ENCODE results near the gene MYO1B.
A peak's percentile ranks its signal among the peaks of the same experiment; 100 is the strongest.

The MYO1B gene

GRCh38 chr2:191245046-191245868, at the start of gene MYO1B:
TSS of gene MYO1B (plus strand) at chr2:191245404. CDS start at chr2:191276896, 31,492 bp downstream.
- peak; percentile 29 to 52 for DNase-seq (ENCODE audit: low read depth in 2 of 2)

DNA sequence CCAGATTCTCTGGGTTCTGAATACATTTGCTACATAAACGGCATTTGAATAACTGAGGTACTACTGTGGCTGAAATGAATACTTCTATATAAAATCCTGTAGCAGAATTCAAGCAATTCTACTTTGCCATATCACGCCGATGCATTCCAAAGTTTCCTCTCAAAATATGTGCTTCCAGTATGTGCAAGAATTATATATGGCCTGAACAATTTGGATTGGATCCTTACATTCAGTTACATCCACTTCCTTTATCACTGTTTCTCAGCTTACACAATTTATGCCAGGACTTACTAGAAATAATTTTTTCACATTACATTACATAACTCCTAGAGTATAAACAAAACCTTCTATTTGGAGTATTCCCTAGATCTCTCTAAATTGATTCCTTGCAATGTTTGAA, 48.1 kb upstream of the MYO1B start:
- DNase-seq (ENCODE audit: low read depth in 2 of 2), result no peak

DNA sequence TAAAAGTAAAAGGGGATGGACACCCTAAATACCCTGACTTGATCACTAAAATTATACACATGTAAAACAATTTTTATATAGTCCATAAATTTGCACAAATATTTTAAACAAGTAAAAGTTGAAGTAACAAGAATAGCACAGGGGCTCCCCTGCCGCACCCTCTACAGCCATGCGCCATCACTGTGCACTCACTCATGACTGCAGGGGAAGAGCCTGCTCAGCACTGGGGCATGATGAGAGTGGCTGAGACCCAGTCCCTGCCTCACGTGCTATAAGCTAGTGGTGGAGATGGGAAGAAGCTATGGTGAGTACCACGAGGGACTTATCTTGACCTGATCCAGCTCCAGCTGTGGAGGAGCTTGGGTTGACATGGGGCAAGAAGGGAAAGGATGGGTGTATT, 46.9 kb upstream of the MYO1B start:
- DNase-seq (ENCODE audit: low read depth in 2 of 2), result no peak

- DNase-seq (ENCODE audit: low read depth in 2 of 2), result no peak
Observed at GRCh38 chr2:191199929-191200512, 45.2 kb upstream of the MYO1B start.

DNA sequence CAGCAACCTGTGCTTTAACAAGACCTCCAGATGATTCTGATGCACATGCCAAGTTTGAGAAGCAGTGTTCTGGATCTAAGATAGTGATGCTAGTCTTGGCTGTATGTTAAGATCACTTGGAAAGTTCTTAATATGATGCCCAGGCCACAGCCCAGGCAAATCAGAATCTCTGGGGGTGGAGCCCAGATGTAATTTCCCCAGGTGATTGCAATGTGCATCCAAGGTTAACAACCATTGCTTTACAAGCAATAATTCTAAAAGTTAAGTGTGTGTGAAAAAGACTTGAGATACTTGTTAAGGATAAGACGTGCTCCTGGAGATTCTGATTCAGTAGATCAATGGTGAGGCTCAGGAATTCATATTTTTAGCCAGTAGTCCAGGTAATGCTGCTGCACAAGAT, 44.3 kb upstream of the MYO1B start:
- DNase-seq (ENCODE audit: low read depth in 2 of 2), result no peak

DNA sequence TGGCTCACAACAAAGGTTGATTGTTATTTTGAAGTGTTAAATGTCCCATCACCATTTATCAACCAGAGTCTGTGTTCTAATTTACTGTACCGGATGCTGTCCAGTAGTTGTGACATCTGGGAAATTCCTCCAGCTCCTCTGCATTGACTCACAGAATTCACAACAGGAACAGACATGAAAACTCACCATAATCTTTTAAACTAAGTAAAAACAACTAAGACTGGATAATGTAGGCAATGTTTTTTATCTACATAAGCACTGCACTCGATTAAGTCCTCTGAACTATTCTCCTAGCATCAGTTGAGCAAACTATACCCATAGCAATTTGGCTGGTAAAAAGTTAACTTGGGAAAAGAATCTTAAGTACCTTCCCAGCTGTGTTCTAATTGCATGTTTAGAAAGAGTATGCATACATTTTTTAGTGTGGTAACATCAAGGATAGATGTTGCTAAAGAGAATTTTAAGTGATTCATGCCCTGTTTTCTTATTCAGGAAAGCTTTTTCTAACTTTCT, 42.9 kb upstream of the MYO1B start:
- no peak for DNase-seq (ENCODE audit: low read depth in 2 of 2)

DNA sequence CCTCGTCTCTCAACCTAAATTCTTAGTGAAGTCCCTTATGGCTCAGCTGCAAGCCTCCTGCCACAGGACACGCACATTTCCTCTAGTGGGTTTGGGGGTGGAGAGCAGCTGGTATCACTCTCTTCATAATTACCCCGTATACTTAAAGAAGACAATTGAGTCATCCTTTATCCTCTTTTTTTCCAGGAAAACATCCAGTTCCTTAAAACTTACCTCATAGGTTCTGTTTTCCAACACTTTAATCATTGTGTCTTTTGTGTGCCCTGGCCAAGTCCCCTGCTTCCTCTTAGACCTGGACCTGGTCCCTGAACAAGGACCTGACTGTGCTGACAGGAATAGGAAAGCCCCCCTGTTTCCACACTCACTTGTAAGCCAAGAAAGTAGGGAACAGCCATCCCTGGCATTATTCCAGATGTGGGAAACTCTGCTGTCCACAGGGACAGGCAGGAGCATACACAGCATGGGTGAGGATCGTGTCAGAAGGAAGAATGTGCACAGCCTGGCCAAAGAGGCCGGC, 42.3 kb upstream of the MYO1B start:
- no peak for DNase-seq (ENCODE audit: low read depth in 2 of 2)

- no peak for DNase-seq (ENCODE audit: low read depth in 2 of 2)
Observed at GRCh38 chr2:191204433-191204832, 40.8 kb upstream of the MYO1B start.

DNA sequence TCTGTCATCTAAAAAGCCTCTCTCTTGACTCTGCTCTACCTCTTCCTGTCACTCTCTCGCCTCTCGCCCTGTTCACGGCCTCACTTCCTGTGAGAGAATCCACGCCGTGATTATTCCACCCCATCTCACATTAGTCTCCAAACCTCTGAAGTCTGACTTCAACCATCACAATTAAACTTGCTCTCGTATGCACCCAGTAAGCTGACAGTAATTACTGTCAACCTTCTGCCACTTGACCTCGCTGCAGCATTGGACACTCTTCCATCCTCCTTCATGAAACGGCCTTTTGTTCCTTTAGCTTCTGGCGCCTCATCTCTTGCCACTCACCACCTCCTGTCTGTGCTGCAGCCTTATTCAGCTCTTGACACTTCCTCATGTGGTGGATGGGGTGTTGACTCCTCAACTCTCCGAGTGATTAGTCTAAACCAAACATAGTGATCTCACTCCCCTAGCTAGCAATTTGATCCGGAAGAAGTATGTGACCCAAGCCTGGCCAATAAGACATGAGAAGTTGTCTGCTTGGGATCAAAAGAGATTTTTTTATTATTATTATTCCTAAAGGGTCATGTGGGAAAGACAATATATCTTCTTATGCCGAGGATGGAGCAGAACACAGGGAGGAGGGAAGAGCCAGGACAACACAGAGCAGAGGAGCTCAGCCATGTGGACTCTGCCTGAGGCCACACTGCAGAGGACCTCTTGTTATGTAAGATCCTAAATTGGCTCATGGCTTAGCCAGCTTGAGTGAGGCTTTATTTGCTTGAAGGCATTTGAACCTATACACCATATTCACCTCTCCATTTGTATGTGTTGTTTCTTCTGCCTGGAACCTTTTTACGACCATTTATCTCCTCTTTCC, 38.4 kb upstream of the MYO1B start:
- DNase-seq (ENCODE audit: low read depth in 2 of 2), result no peak

DNA sequence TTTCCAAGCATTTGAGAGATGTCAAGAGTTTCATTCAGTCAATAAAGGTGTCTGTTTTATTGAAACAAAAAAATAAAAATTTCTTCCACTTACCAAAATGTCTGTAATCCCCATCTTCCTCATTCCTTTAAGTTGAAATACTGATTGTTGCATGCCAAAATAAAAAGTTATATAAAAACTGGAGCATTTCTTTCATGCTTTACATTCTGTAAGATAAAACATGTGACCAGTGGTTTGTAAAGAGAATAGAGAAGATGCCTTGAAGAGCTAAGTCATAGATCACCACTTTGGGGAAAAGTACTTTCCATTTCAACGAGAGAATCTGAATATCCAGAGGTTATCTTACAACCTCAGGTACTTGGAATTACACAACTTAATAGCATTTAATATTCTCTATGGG, 35.9 kb upstream of the MYO1B start:
- no peak for DNase-seq (ENCODE audit: low read depth in 2 of 2)

- no peak for DNase-seq (ENCODE audit: low read depth in 2 of 2)
Observed at GRCh38 chr2:191212119-191212518, 33.1 kb upstream of the MYO1B start.

DNA sequence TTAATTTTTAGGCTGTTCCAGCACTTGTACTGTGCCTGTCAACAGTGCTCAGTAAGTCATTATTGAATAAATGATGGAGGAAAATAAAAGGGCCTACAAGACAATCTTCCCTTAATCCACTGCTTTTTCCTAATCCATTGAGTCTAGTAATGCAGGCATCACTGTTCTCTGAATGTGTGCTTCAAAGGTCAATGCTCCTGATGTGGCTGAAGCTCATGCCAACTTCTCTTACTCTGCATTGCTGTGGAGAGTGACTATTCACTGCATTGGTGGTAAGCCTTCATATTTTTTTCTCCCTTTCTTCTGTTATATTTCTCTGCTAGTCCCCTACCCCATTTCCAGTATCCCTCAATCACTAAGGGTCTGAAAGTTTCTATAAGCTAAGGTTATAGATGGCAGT, 31.9 kb upstream of the MYO1B start:
- no peak for DNase-seq (ENCODE audit: low read depth in 2 of 2)

DNA sequence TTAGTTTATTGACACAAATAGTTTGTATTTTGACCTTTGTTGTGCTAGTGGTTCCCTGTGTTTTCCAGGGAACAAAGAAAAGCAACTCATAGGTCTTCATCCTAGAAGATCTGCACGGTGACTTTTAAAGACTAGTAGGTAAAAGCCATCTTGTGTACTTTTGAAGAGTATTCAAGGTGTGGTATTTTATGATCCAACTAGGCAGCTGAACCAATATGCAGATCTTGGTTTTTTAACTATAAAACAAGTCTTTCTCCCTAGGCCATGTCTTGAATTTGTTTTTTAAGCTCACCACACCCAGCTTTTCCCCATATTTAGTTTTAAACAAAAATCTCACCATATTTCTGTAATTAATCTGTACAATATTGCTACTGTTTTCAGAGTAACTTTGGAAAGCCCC, 30.0 kb upstream of the MYO1B start:
- DNase-seq (ENCODE audit: low read depth in 2 of 2), result no peak

- no peak for DNase-seq (ENCODE audit: low read depth in 2 of 2)
Observed at GRCh38 chr2:191215666-191216065, 29.5 kb upstream of the MYO1B start.

DNA sequence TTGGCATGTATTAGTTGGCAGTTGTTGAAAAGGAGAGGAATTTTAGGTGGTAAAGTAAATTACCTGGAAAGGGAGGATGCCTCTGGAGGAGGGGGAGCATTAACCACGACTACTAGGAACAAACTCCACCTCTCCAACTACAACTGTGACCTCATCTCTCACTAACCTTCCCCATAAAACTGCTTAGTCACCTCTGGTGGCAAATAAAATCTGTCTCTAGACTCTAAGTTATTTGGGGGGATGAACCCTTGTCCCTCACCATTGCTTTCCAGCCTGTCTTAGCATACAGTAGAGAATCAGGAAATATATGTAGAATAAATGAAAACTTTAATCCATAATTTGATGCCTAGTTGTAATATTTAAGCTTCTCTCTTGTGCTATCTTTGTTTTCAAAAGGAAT, 27.6 kb upstream of the MYO1B start:
- no peak for DNase-seq (ENCODE audit: low read depth in 2 of 2)

DNA sequence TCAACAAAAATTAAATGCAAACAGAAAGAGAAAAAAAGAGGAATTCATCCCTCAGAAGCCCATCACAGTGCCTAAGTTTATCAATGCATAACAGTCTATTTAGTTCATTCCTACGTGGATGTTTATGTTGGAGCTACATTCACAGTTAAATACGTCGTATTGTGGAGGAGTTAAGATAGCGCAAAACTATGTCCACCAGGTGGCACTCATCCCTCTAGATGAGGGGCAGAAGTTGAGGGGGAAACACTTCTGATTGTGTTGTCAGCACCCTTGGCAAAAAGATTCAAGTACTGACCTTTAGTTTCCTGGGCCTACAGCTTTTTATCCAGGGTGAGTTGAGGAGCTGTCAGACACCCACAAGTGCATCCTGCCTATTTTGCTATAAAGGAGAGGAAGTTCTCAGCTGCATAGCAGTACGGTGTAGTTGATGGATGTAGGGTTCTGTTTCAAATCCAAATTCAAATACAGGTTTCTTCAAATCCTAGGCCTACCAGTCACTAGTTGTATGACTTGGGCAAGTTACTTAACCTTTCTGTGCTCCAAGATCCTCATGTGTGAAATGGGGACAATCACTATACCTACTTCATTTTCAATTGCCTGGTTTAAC, 26.8 kb upstream of the MYO1B start:
- peak; percentile 14 to 35 for DNase-seq (ENCODE audit: low read depth in 2 of 2)

GRCh38 chr2:191220671-191221070, 24.5 kb upstream of the MYO1B start:
- DNase-seq (ENCODE audit: low read depth in 2 of 2), result no peak

DNA sequence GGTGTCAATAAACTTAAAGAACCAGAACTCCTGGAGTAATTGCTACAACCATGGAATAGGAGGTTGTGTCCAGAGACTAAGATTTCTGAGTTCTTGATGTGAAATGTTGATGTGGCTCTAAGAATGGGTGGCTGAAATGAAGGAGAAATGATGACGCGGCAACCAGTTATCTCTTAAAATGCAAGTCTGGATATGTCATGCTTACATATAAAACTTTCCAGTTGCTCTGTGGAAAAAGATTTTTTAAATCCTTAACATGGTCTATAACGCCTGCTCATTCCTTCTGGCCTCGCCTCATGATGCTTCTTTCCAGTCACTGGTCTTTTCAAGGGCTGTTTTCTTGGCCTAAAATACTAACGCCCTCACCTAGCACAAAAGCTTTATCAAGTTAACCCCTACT, 23.5 kb upstream of the MYO1B start:
- DNase-seq (ENCODE audit: low read depth in 2 of 2), result no peak

- DNase-seq (ENCODE audit: low read depth in 2 of 2), result no peak
Observed at GRCh38 chr2:191222507-191222906, 22.7 kb upstream of the MYO1B start.

- DNase-seq (ENCODE audit: low read depth in 2 of 2), result no peak
Observed at GRCh38 chr2:191222952-191223351, 22.3 kb upstream of the MYO1B start.

GRCh38 chr2:191225126-191225525, 20.1 kb upstream of the MYO1B start:
- DNase-seq (ENCODE audit: low read depth in 2 of 2), result no peak

- DNase-seq (ENCODE audit: low read depth in 2 of 2), result no peak
Observed at GRCh38 chr2:191225690-191226089, 19.5 kb upstream of the MYO1B start.
